GM18520 (cell line): ENCODE measurements around the gene CTAG1A.
"Not testable (repeated sequence)": the region's sequence is repeated elsewhere in the genome, so short reads cannot be mapped to it uniquely, and the experiment has no call there.

ENCODE experiments used
- ATAC-seq: cut with Tn5 transposase; IDR thresholded peaks from one replicate; pipeline ENCODE4 v1.9.1; 2021; ENCODE audit not compliant: unreplicated experiment

Gene CTAG1A

GRCh38 chrX:154570361-154570760 is 14.6 kb upstream of the CTAG1A start:
- ATAC-seq, result not testable (repeated sequence)

- not testable (repeated sequence) for ATAC-seq
These were observed 11.9 kb upstream of the CTAG1A start for GRCh38 chrX:154573061-154573460.

GRCh38 chrX:154575076-154575475 is 9.9 kb upstream of the CTAG1A start:
- ATAC-seq, result not testable (repeated sequence)

GRCh38 chrX:154582994-154583393 is 1.9 kb upstream of the CTAG1A start:
- ATAC-seq, result not testable (repeated sequence)

- ATAC-seq, result not testable (repeated sequence)
These were observed 5.5 kb downstream of the CTAG1A start for GRCh38 chrX:154590415-154590814.

GRCh38 chrX:154592505-154592904 is 7.6 kb downstream of the CTAG1A start:
- ATAC-seq, result no peak

GRCh38 chrX:154593201-154593600 is 8.3 kb downstream of the CTAG1A start:
- ATAC-seq, result no peak

- ATAC-seq, result no peak
These were observed 9.6 kb downstream of the CTAG1A start for GRCh38 chrX:154594491-154594890.

GRCh38 chrX:154595559-154596249 is 10.8 kb downstream of the CTAG1A start:
- no peak for ATAC-seq

GRCh38 chrX:154596290-154596929 is 11.5 kb downstream of the CTAG1A start:
- ATAC-seq, result no peak

GRCh38 chrX:154597221-154597620 is 12.3 kb downstream of the CTAG1A start:
- ATAC-seq, result no peak

GRCh38 chrX:154598656-154599055 is 13.7 kb downstream of the CTAG1A start:
- ATAC-seq, result no peak

- ATAC-seq, result no peak
These were observed 14.6 kb downstream of the CTAG1A start for GRCh38 chrX:154599531-154599930.

- no peak for ATAC-seq
These were observed 15.9 kb downstream of the CTAG1A start for GRCh38 chrX:154600759-154601374.

GRCh38 chrX:154602226-154602625 is 17.3 kb downstream of the CTAG1A start:
- no peak for ATAC-seq

GRCh38 chrX:154602766-154603437 is 18.0 kb downstream of the CTAG1A start:
- ATAC-seq, result no peak

- ATAC-seq, result no peak
These were observed 18.8 kb downstream of the CTAG1A start for GRCh38 chrX:154603438-154604430.

GRCh38 chrX:154605566-154605965 is 20.6 kb downstream of the CTAG1A start:
- ATAC-seq, result no peak

- no peak for ATAC-seq
These were observed 22.4 kb downstream of the CTAG1A start for GRCh38 chrX:154607370-154607769.

- not testable (repeated sequence) for ATAC-seq
These were observed 23.0 kb downstream of the CTAG1A start for GRCh38 chrX:154607976-154608375.
